Stimulated activated effector memory CD8-positive, alpha-beta T cell treated with anti-CD3 and anti-CD28 coated beads, Interleukin-12 subunit alpha, Interleukin-12 subunit beta, amount 100 ng/mL, for 72 hours (primary cell): ENCODE measurements around the gene CHD3.

Experiments used
- ATAC-seq: fragments of 150-1000 bp; cut with Tn5 transposase; 2 replicates; pipeline ENCODE4 v1.10.0; 2021
- DNase-seq, 2 donors: peaks; one replicate each; pipeline ENCODE4 v3.0.0; 2021 to 2022; ENCODE audit warnings: low spot score in 2 of 2
- H3K27ac Mint-ChIP-seq: one replicate; pipeline ENCODE4 v1.8.0; 2022; ENCODE audit warnings: mild to moderate bottlenecking, mixed read lengths
- H3K36me3 Mint-ChIP-seq: one replicate; pipeline ENCODE4 v1.8.0; 2022; ENCODE audit warnings: mild to moderate bottlenecking, mixed read lengths
- H3K4me1 Mint-ChIP-seq: one replicate; pipeline ENCODE4 v1.8.0; 2022; ENCODE audit warnings: mixed read lengths
- H3K4me3 Mint-ChIP-seq: one replicate; pipeline ENCODE4 v1.8.0; 2022; ENCODE audit warnings: mild to moderate bottlenecking, mixed read lengths
- H3K9me3 Mint-ChIP-seq: one replicate; pipeline ENCODE4 v1.8.0; 2022; ENCODE audit warnings: mixed read lengths

CHD3 gene

GRCh38 chr17:7894226-7894625 is 5.6 kb downstream of the CHD3 start:
- H3K36me3 Mint-ChIP-seq = no peaks in the 10 kb centered on the region
- ATAC-seq = no peak

DNA sequence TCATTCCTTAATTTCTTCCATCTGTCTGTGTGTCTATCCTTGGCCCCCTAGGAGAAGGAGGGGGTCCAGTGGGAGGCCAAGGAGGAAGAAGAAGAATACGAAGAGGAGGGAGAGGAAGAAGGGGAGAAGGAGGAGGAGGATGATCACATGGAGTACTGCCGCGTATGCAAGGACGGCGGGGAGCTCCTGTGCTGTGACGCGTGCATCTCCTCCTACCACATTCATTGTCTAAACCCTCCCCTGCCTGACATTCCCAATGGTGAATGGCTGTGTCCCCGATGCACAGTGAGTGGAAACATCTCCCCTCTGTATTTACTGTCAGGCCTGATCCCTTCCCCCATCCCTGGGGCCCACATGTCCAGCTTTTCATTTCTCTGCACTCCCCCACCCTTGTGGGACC is 6.3 kb downstream of the CHD3 start:
- DNase-seq = no peak
- H3K9me3 Mint-ChIP-seq = no peaks in the 10 kb centered on the region
- no peak for ATAC-seq
- peak overlapping the region; percentile 58 for H3K27ac Mint-ChIP-seq
- H3K4me3 Mint-ChIP-seq = no peak overlapping the region
- H3K4me1 Mint-ChIP-seq = peaks cover 30% of the 10 kb centered on the region
- H3K36me3 Mint-ChIP-seq = no peaks in the 10 kb centered on the region

More at GRCh38 chr17:7894226-7894625, 5.6 kb downstream of the CHD3 start:
- peaks cover 30% of the 10 kb centered on the region for H3K4me1 Mint-ChIP-seq
- H3K4me3 Mint-ChIP-seq = no peak overlapping the region
- peak overlapping the region; percentile 58 for H3K27ac Mint-ChIP-seq
- no peaks in the 10 kb centered on the region for H3K9me3 Mint-ChIP-seq
- no peak for DNase-seq

DNA sequence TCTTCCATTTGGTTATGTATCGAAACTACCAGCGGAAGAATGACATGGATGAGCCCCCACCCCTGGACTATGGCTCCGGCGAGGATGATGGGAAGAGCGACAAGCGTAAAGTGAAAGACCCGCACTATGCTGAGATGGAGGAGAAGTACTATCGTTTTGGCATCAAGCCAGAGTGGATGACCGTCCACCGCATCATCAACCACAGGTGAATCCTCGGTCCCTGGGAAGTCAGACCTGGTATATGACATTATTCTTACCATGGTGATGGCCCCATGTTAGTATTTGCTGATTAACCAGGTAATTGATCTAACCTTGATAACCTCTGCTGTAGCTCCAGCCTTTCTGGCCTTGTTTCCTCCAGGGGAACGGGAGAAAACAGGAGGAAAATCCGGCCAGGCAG is 8.5 kb downstream of the CHD3 start:
- Mint-ChIP-seq H3K9me3 (no peaks in the 10 kb centered on the region), H3K4me1 (peaks cover 22% of the 10 kb centered on the region), H3K27ac (peak overlapping the region; percentile 72), H3K4me3 (no peak overlapping the region), H3K36me3 (no peaks in the 10 kb centered on the region)
- no peak for ATAC-seq
- DNase-seq = no peak

- H3K36me3 Mint-ChIP-seq = no peaks in the 10 kb centered on the region
- DNase-seq (no peak), ATAC-seq (peak; percentile 87)
- no peak overlapping the region for H3K4me3 Mint-ChIP-seq
- H3K27ac Mint-ChIP-seq = peak overlapping the region; percentile 72
- peaks cover 22% of the 10 kb centered on the region for H3K4me1 Mint-ChIP-seq
- H3K9me3 Mint-ChIP-seq = no peaks in the 10 kb centered on the region
Measured at GRCh38 chr17:7897773-7898172, 9.2 kb downstream of the CHD3 start.

GRCh38 chr17:7903154-7904103 is 14.8 kb downstream of the CHD3 start:
- Mint-ChIP-seq H3K27ac (peak overlapping the region; percentile 83), H3K36me3 (no peaks in the 10 kb centered on the region), H3K4me3 (no peak overlapping the region), H3K4me1 (peaks cover 9% of the 10 kb centered on the region), H3K9me3 (no peaks in the 10 kb centered on the region)
- no peak for ATAC-seq
- no peak for DNase-seq

DNA sequence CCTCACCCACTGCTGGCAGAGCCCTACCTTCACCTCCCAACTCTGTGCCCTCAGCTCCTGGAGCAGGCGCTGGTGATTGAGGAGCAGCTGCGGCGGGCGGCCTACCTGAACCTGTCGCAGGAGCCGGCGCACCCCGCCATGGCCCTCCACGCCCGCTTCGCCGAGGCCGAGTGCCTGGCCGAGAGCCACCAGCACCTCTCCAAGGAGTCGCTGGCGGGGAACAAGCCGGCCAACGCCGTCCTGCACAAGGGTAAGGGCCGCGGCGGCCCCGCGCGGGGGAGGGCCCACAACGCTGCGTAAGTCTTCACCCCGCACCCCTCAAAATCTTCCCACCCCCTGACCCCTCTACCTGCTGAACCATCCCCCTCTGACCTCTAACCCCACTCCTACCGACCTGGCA is 20.5 kb downstream of the CHD3 start:
- H3K36me3 Mint-ChIP-seq = no peaks in the 10 kb centered on the region
- ATAC-seq = no peak

GRCh38 chr17:7910281-7910680 is 21.7 kb downstream of the CHD3 start:
- no peak for ATAC-seq
- H3K4me3 Mint-ChIP-seq = no peak overlapping the region
- peak overlapping the region; percentile 90 for H3K27ac Mint-ChIP-seq

More for the DNA sequence above, 20.5 kb downstream of the CHD3 start:
- Mint-ChIP-seq H3K27ac (peak overlapping the region; percentile 90), H3K4me3 (no peak overlapping the region), H3K9me3 (no peaks in the 10 kb centered on the region), H3K4me1 (peaks cover 24% of the 10 kb centered on the region)
- no peak for DNase-seq

GRCh38 chr17:7910711-7911110 is 22.1 kb downstream of the CHD3 start:
- no peak overlapping the region for H3K4me3 Mint-ChIP-seq
- no peaks in the 10 kb centered on the region for H3K36me3 Mint-ChIP-seq
- DNase-seq = no peak
- no peaks in the 10 kb centered on the region for H3K9me3 Mint-ChIP-seq
- H3K4me1 Mint-ChIP-seq = peaks cover 33% of the 10 kb centered on the region
- no peak for ATAC-seq
- H3K27ac Mint-ChIP-seq = peak overlapping the region; percentile 90

More at GRCh38 chr17:7910281-7910680, 21.7 kb downstream of the CHD3 start:
- Mint-ChIP-seq H3K9me3 (no peaks in the 10 kb centered on the region), H3K4me1 (peaks cover 31% of the 10 kb centered on the region), H3K36me3 (no peaks in the 10 kb centered on the region)
- DNase-seq = no peak

GRCh38 chr17:7911116-7911515 is 22.5 kb downstream of the CHD3 start:
- Mint-ChIP-seq H3K4me3 (no peak overlapping the region), H3K9me3 (no peaks in the 10 kb centered on the region), H3K27ac (peak overlapping the region; percentile 90), H3K4me1 (peaks cover 33% of the 10 kb centered on the region), H3K36me3 (no peaks in the 10 kb centered on the region)
- ATAC-seq (no peak), DNase-seq (no peak)

DNA sequence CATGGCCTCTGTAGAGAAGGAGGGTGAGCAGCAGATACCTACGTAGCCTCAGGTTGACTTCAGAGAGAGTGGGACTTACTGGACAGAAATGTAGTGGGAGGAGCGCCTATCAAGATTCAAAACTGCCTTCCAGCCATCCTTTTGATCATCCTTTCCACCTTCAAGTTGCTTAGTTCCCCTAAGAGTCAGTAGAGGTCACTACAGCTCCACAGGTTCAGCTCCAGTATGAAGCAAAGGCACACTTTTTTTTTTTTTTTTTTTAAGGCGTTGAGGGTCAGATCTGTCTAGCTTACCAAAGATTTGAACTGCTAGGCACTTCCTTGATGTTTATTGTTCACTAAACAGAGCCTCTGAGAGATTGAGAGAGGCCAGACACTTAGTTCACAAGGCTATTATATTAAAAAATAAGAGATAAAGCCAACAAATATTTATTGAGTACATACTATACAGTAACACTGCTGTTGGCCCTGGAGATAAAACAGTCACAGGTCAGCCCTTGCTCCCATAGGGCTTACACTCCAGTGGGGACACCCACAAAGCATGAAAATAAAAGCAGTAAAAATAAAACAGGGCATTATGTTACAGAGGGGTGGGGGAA is 24.4 kb downstream of the CHD3 start:
- peak; percentile 45 for ATAC-seq
- no peak overlapping the region for H3K4me3 Mint-ChIP-seq
- H3K4me1 Mint-ChIP-seq = peaks cover 34% of the 10 kb centered on the region
- DNase-seq = peak in 1 of 2 donors; percentile 62
- H3K27ac Mint-ChIP-seq = peak overlapping the region; percentile 90
- peaks cover 5% of the 10 kb centered on the region for H3K36me3 Mint-ChIP-seq
- H3K9me3 Mint-ChIP-seq = no peaks in the 10 kb centered on the region

DNA sequence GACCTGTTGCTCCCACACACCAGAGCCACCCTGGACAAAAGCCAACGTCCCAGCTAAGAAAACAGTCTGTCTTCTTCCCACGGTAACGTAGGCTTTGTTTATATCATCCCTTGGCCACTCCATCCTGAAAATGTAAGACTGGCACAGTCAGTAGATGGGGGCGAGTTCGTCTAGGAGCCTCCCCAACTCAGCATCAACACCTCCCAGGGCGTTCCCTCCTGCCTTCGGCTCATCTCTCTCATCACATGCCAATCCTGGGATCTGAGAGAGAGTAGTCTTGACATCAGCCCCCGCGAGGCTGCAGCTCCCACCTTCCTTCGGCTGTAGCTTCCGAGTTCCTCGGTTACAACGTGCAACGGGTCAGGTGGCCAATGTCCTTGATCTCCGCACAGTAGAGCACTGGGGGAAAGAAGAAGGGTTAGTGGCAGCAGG is 26.6 kb downstream of the CHD3 start:
- Mint-ChIP-seq H3K4me3 (peak overlapping the region; percentile 86), H3K9me3 (no peaks in the 10 kb centered on the region), H3K27ac (peak overlapping the region; percentile 90), H3K36me3 (peaks cover 5% of the 10 kb centered on the region), H3K4me1 (peaks cover 28% of the 10 kb centered on the region)
- DNase-seq (no peak), ATAC-seq (peak; percentile 55)

DNA sequence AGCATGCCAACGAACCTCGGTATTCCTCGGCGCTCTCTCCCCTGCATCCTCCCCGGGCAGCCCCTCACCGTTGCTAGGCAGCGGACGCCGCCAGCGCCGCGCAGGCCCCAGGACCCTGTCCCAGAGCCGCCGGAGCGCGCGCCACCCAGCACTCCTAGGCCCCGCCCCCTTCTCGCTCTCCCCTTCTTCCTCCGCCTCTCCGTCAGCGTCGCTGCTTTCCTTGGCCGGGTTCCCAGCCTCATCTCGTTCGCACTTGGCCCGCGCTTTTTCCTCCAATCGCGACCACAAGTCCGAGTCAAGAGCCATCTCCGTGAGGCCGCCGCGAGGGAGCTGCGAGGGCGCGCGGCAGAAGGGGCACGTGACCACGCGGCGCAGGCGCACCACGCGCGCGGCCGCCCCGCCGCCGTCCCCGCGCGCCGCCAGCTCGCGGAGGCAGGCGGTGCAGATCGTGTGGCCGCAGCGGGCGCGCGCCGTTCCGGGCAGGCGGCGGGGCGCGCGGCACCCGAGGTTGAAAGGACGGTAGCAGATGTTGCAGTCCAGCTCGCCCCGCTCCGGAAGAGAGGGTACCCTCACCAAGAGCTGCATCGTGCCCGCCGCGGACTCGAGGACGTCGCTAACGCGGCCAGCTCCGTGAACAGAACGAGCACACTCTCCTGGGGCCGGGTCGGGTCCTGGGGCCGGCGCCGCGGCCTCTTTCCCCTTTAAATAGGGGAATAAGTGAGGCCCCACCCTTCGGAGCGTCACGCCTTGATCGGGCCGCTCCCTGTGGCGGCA is 27.2 kb downstream of the CHD3 start, which contains the start of gene RNF227:
TSS of gene RNF227 (minus strand) at position 679 of the 774 bp plus-strand sequence. CDS start at position 585, 94 bp downstream.
- H3K27ac Mint-ChIP-seq = peak within 1 kb of the TSS; percentile 90
- H3K36me3 Mint-ChIP-seq = peaks cover 5% of the 10 kb centered on the region
- H3K9me3 Mint-ChIP-seq = no peaks in the 10 kb centered on the region
- DNase-seq = peak; percentile 78 to 94
- ATAC-seq = peak; percentile 86
- peaks cover 28% of the 10 kb centered on the region for H3K4me1 Mint-ChIP-seq
- peak within 1 kb of the TSS; percentile 86 for H3K4me3 Mint-ChIP-seq

DNA sequence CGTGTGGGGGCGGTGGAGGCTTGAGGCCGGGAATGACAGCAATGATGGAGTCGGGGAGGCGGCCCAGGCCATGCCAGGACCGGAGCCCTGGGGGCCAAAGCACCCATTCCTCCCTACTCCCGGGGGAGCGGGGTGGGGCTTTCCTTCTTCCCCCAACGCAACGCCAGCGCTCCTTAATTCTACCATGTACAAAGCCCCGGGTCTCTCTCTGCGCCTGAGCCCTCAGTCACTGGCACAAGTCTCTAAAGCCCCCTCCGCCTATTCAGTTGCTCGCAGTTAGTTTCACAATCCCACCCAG is 27.7 kb downstream of the CHD3 start:
- Mint-ChIP-seq H3K9me3 (no peaks in the 10 kb centered on the region), H3K27ac (peak overlapping the region; percentile 90), H3K4me3 (peak overlapping the region; percentile 86), H3K4me1 (peaks cover 28% of the 10 kb centered on the region), H3K36me3 (peaks cover 5% of the 10 kb centered on the region)
- DNase-seq (no peak), ATAC-seq (no peak)

GRCh38 chr17:7916808-7917207 is 28.2 kb downstream of the CHD3 start:
- H3K4me1 Mint-ChIP-seq = peaks cover 33% of the 10 kb centered on the region
- H3K36me3 Mint-ChIP-seq = peaks cover 5% of the 10 kb centered on the region
- no peak for ATAC-seq
- no peaks in the 10 kb centered on the region for H3K9me3 Mint-ChIP-seq
- peak overlapping the region; percentile 86 for H3K4me3 Mint-ChIP-seq
- DNase-seq = no peak
- H3K27ac Mint-ChIP-seq = peak overlapping the region; percentile 90

GRCh38 chr17:7922269-7922844 is 33.8 kb downstream of the CHD3 start:
- peak overlapping the region; percentile 89 for H3K27ac Mint-ChIP-seq
- no peaks in the 10 kb centered on the region for H3K9me3 Mint-ChIP-seq
- H3K4me1 Mint-ChIP-seq = peaks cover 21% of the 10 kb centered on the region
- DNase-seq = no peak
- peak overlapping the region; percentile 72 for H3K4me3 Mint-ChIP-seq
- H3K36me3 Mint-ChIP-seq = no peaks in the 10 kb centered on the region
- ATAC-seq = peak; percentile 59
